HL-60/S4 treated with retinoic acid at 250 ng/mL for 4 days and 3 days (cell line): ENCODE results near the gene NSFL1C.
"Not testable (repeated sequence)": the region's sequence is repeated elsewhere in the genome, so short reads cannot be mapped to it uniquely, and the experiment has no call there.

Experiments used
- in situ Hi-C: fragments of 300-500 bp; cut with MboI; formaldehyde crosslinking; loops from 2 replicates; pipeline ENCODE4 v1.7.0; 2022; ENCODE audit warnings: low sequenced_read_pairs

The NSFL1C gene

DNA sequence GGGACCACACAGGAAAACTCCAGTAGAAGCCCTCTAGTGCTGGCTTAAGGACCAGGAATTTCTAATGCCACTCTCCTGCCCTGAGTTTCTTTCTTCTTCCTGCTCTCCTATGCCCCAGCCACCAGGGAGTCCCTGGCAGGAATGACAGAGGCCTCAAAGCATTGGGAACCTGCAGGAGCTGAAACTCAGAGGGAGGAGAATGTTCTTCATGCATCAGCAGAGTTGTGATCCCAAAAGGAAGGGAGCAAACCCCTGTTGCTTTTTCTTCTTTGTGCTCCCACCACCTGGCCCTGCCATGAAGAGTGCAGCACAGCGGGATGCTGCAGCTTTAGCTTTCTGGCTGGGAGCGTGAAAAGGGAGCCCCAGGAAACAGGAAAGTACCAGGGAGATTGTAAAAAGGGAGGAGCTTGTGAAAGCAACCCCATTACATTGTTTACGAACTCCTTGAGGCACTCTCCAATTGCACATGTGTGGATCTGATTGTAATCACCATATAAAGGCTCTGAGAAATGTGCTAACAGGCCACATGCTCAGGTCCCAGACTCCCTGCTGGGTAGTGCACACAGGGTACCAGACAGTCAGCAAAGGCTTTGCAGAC is 39.1 kb downstream of the NSFL1C start:
- in situ Hi-C loops, result no loop called here

DNA sequence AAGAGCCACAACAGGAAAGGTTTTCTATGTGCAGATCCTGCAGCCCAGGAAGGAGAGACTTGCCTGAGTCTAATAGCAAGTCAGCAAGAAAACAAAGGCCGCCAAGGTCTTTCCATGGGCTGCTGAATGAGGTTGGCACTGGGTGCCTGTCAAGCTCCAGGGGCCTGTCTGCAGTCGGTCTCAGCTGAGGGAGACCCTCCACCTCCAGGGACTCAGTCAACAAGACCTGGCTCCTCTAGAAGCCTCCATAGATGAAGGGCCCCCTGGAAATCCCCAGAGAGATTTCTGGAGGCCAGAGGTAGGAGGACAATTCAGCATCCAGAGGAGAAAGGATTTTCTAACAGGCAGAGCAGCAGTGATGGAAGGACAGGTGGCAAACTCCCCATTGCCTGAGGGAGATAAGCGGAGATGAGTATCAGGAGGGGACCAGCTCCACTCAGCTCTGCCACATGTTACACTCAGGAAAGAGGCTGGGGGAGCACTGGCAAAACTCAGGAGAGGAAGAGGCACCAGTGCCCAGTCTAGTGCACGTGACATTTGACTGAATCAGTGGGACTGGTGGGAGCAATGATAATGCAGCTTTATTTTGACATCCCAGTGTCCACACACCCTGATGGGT is 40.3 kb downstream of the NSFL1C start:
- in situ Hi-C loops, result no loop called here

DNA sequence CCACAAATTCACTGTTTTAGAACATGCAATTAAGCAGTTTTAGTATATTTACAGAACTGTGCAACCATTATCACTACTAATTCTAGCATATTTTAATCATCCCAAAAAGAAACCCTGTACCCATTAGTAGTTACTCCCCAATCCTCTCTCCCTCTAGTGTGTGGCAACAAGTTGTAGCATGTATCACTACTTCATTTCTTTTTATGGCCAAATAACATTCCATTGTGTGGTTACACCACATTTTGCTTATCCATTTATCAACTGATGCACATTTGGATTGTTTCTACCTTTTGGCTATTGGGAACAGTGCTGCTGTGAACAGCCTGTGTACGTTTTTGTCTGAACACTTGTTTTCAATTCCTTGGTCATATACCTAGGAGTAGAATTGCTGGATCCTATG is 42.3 kb downstream of the NSFL1C start:
- in situ Hi-C loops, result no loop called here

DNA sequence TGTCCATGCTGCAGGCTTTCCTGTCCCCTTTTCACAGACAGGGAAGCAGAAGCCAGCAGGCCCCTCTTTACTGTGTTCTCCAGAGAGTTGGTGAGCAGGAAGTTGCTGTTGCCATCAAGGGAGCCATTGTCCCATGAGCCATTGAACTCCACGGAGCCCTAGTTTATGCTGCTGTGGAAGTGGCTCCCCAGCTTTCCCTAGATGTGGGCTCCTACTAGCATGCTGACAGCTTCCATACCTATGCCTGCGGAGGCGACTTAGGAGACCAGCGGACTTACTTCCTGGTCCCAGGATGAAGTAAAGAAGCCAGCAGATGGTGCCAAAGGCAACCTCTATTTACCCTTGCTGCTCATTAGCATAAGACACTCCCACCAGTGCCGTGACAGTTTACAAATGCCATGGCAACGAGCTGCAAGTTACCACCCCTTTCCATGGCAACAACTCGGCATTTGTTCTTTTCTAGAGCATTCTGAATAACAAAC is 43.0 kb downstream of the NSFL1C start:
- in situ Hi-C loops, result no loop called here

DNA sequence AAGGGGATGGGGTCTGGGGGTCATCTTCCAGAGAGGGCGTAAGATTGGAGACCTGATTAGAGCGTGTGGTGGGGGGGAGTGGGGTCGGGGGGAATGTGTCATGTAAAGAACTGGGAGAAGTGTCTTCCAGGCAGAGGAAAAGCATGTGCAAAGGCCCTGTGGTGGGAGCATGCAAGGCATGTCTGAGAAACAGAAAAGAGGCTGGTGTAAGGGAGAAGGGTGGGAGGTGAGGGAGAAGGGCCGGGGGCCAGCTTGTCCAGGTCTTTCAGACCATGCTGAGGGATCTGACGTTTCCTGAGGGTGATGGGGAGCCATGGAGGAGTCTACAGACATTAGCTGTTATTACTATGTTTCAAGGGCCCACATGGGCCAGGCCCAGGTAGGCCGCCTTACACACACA is 43.4 kb downstream of the NSFL1C start:
- in situ Hi-C loops, result no loop called here

DNA sequence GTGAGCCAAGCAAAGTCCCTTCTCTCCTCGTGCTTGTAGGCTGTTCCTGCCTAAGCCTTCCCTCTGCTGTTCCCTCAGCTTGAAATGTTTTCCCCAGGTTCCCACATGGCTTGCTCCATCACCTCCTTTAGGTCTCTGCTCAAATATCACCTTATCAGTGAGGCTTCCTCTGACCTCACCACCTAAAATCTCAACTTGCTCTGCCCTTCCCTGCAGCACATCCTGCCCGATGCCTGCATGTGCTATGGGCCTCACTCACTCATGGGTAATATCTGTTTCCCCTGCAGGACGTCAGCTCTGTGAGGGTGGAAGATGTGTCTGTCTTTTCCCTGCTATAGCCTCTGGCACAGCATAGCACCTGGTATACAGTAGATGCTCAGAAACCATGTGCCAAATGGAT is 43.9 kb downstream of the NSFL1C start:
- in situ Hi-C loops, result no loop called here

DNA sequence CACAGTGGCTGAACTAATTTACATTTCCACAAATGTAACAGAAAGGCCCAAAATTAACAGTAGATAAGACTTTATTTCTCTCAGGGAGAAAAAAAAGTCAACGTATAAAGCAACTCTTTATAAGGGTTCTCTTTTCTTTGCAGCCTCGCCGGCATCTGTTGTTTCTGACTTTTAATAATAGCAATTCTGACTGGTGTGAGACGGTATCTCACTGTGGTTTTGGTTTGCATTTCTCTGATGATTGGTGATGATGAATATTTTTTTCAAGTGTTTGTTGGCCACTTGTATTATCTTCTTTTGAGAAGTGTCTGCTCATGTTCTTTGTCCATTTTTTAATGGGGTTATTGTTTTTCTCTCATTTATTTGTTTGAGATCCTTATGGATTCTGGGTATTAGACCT is 46.6 kb downstream of the NSFL1C start:
- in situ Hi-C loops, result no loop called here

DNA sequence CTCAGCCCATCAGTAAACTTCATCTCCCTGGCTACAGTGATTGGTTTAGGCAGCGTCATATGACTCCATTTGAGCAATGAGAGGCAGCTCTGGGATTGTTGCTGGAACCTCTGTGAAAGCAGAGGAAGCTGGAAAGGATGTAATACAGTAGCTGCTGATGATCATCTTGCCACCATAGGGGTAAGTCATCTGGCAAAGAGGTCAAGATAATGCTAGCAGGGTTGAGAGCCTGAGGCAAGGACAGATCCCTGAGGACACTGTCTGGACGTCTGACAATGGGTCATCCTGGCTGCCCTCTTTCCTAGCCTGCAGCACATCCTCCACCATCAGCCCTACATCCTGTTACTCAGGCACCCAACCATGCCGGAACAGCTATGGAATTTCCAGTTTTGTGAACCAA is 48.3 kb downstream of the NSFL1C start:
- in situ Hi-C loops, result no loop called here

DNA sequence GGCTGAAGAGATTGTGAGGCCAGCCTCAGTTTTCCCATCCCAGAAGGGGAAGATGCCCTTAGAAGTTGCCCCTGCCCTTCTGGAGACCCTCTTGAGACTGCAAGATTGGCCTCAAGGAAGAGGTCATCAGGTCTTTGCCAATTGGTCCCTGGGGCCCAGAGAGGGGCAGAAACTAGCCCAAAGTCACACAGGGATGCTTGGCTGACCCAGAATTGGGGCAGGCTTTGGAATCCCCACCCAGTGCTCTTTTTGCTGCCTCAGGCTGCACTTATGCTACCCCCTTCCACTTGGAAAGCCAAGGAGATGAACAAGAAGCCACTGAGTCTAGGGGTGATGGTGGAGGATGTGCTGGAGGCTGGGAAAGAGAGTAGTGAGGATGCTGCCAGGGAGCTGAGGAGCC is 48.9 kb downstream of the NSFL1C start:
- in situ Hi-C loops, result no loop called here

DNA sequence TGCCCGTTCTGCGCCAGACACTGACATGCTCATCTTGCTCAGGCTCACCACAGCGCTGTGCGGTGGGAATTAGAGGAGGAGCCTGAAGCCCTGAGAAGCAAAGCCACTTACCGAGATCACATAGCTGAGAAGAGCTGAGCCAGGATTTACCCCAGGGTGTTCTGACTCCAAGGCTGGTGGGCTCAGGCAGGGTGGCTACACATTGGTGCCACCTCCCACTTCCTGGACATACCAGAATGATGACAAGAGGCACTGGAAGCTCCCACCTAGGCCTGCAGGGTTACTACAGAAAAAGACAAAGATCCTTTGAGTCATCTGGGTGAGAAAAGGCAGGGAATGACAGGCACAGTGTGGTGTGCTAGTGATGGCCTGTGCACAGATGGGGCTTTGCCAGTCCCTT is 49.4 kb downstream of the NSFL1C start:
- in situ Hi-C loops, result no loop called here

DNA sequence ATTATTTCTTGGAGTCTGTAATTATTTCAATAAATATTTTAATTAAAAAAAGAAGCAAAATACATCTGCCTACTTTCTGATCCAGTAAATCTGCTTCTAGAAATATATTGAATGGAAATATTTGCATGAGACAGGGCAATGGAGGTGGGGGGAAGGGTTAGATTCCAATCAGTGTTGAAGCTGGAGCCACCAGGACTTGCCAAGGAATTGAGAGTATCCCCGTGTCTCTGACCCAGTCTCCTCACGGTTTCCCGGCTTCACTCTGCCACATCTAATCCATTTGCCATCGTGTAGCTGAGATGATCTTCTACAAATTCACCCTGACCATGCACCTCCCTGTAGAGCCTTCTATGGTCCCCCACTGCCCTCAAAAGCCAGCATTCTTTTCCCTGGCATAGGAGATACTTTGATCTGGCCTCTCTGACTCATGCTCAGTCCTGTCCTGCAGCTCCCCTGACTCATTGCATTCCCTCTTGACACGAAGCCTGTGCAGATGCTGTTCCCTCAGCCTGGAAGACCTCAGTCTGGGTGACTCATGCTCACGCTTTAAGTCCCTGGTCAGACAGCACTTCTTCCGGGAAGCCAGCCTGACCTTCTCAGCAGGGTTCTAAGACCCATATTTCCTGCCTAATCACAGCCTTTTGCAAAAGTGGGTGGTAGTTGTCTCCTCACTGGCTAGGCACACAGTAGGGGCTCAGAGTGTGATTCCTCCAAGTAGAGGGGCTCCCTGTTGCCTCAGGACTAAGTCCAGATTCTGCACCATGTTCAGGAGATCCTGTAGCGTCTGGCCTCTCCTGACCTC is 50.8 kb downstream of the NSFL1C start:
- in situ Hi-C loops, result no loop called here

DNA sequence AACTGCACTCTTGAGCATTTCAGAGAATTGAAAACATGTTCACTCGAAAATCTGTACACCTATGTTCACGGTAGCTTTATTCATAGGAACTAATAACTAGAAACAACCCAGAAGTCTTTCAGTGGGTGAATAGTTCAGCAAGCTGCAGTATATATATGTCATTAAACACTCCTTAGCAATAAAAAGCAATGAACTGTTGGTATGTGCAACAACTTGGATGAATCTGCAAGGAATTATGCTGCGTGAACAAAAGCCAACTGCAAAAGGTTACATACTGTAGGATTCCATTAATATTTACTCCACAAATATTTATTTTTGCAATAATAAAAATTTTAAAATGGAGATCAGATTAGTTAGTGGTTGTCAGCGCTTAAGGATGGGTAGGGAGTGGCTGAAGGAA is 51.7 kb downstream of the NSFL1C start:
- in situ Hi-C loops, result no loop called here

DNA sequence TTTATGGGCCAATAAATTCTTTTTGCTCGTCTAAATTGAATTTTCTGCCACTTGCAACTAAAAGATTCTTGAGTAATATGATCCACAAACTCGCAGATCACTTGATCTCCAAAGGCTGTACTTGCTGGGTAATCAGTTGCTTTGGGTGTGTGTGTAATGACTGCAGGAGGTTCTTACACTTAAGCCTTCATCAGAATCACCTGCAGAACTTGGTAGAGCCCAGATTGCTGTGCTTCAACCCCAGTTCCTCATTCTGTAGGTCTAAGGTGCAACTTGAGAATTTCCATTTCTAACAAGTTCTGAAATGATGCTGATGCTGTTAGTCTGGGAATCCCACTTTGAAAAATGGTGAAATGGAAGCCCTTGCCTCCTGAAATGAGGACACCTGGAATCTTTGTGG is 60.8 kb downstream of the NSFL1C start:
- in situ Hi-C loops, result no loop called here

DNA sequence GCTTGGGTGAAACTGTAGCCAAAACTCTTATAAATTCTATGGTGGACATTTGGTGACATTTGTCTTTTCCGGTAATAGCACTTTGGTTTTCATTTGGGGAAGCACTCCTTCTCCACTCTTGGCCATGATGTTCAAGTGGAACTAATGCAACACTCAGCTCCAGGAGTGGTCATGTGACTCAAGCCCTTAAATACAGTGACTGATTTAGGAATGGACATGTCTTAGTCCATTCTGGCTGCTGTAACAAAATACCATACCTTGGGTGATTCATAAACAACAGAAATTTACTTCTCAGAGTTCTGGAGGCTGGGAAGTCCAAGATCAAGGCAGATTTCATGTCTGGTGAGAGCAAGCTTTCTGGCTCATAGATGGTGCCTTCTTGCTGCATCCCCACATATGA is 63.0 kb downstream of the NSFL1C start:
- in situ Hi-C loops, result no loop called here

DNA sequence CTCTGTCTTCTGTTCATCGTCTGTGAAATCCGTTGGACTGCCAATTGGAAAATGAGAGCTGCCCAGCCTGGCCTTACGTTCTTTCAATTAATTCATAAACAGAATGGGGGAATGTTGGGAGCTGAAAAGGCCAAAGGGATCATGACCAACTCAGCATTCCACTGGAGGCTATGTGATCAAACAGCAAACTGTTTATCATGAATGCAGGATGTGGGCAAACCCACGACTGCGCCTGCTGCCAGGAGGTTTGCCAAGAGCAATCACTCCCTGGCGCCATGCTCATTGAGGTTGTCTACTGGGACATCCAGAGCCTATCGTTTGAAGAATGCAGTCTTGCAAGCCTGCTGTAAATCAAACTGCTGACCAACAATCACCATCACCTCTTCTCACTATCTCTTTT is 64.5 kb downstream of the NSFL1C start:
- in situ Hi-C loops, result no loop called here

DNA sequence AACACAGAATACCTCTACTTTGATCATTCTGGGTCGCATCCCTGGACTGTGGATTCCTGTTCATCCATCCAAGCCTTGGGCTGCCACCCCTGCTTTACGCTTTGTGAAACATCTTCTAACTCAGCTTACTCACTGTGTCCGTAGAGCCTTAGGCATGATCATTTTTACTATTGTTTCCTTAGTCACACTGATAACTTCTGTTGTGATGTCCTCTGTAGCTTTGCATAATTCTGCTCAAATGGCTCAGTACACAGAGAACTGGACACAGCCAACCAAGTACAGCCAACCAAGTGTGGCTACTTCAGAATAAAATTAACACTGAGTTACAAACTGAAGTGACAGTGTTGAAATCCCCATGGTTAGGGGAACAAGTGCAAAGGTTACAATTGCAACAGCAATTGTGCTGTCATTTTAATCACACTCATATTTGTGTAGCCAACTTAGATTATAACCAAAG is 65.2 kb downstream of the NSFL1C start:
- in situ Hi-C loops, result no loop called here

DNA sequence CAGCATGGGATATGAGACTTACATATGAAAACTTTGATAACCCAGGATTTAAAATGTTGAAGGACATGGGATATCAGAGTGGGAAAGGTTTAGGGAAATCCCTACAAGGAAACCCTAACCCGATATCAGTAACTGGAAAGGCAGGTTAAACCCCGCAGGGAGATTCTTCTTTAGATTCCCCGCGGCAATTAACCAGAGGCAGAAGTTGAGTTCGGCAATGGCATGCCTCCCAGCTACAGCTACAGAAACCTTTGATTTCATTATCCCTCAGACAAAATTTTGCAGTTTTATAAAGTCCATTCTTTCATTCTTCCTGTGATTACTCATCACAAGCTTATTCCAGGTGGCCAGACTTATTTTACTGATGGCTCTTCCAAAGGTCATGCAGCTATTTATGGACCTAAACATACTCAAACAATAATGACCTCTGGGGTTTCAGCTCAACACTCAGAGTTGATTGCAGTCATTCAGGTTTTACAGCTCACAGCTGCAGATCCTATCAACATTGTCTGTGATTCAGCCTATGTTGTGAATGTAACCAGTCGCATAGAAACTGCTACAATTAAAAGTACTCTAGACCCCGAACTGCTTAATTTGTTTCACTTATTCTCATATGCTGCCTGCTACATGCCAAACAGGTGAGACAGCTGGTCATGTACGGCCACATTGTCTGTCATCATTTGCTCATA is 66.8 kb downstream of the NSFL1C start:
- in situ Hi-C loops, result not testable (repeated sequence)

DNA sequence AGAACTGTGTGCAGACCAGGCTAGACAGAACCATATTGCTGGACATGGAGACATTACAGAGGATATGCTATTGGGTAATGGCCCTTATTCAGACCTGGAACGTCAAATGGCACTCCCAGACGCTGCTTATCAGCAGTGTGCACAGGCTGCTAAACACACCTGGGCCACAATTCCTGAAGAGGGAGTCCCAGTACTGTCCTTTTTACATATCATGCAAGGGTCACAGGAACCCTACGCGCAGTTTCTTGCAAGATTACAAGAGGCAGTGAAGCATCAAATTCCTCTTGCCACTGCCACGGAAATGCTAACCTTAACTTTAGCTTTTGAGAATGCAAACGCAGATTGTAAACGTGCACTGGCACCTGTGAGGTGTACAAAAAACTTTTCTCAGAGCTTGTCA is 68.5 kb downstream of the NSFL1C start:
- in situ Hi-C loops, result not testable (repeated sequence)

DNA sequence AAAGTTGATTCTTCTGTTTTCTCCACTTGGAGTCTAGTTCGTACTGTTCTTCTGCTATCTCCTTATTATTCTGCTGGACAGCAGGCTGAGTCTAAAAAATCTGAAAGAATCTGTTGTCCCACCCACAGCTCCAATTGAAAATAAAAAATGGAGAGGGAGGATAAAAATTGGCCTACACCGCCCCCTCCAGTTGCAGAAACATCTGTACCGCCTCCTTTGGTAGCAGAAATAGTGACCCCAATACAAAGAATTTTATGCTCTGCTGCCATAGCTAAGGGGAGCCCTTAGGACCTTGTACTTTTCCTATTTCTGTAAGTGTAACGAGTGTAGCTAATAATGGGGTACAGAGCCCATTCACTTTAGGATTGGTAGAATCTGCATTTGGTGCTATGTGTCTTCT is 68.9 kb downstream of the NSFL1C start:
- in situ Hi-C loops, result no loop called here

DNA sequence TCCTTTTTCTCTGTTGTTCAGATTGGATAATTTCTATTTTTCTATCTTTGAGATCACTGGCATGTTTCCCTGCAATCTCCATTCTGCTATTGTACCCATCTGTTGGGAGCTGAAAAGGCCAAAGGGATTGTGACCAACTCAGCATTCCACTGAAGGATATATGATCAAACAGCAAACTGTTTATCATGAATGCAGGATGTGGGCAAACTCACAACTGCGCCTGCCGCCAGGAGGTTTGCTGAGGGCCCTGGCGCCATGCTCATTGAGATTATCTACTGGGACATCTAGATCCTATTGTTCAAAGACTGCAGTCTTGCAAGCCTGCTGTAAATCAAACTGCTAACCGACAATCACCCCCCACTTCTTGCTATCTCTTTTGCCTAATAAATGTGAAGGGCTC is 69.9 kb downstream of the NSFL1C start:
- in situ Hi-C loops, result no loop called here

DNA sequence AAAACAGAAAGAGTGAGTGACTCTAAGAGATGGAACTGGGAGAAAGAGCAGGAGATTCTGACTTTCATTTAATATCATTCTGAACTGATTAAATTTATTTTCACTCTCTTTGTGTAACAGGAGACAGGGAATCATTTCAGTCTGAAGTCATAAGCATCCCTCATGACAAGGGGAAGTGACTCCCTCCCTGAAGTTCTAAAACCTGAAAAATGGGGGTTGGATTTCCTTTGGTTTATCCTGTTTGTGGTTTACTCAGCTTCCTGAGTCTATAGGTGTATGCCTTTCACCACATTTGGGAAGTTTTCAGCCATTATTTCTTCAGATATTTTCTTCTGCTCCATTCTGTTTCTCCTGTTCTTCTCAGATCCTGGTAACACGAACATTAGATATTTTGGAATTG is 70.4 kb downstream of the NSFL1C start:
- in situ Hi-C loops, result no loop called here

DNA sequence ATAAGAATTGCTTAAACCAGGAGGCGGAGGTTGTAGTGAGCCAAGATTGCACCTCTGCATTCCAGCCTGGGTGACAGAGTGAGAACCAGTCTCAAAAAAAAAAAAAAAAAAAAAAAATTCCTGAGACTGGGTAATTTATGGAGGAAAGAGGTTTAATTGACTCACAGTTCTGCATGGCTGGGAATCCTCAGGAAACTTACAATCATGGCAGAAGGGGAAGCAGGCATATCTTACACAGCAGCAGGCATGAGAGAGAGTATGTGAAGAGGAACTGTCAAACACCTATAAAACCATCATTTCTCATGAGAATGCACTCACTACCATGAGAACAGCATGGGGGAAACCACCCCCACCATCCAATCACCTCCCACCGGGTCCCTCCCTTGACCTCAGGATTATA is 72.0 kb downstream of the NSFL1C start:
- in situ Hi-C loops, result no loop called here
